NCI-H1048 (cell line): ENCODE measurements around the gene PNPLA7.
"Not testable (repeated sequence)": the region's sequence is repeated elsewhere in the genome, so short reads cannot be mapped to it uniquely, and the experiment has no call there.

Source experiments
- DNase-seq: peaks from one replicate; lab custom pipeline; 2025; lab: John Stamatoyannopoulos, UW

Gene PNPLA7

DNA sequence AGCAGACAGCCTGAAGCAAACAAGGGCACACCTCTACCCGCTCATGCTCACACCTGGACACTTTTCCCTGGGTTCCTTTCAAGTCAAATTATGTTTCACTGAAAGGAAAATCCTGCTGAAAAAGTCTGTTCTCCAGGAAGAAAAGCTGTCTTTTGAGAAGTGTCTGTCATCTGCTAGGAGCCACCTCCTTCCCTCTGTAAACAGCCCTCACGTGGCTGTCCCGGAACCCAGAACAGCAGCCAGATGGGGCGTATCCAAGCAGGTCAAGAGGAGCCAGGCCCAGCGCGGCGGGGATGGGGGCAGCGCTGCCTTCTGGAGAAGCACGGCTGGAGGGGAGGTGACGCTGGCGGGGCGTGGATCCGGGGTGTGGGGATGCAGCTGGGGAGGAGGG is at the start of gene PNPLA7:
TSS of gene PNPLA7 (minus strand) at position 172 of the 391 bp plus-strand sequence. CDS start 205 bp downstream, outside the sequence.
- no peak for DNase-seq

DNA sequence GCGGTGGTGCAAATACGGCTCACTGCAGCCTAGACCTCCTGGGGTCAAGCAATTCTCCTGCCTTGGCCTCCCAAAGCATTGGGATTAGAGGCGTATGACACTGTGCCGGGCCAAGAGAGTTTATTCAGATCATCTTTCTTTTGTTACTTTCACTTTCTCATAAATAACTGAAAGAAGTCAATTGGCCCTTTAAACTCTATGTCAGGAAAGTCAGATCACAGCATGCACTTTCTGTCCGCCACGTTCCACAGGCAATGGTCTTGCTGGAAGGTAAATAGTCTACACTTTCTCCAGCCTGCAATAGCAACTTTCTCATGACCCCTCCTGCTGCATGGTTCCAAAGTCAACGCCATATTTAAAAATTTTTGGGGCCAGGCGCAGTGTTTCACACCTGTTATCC is 48.7 kb upstream of the PNPLA7 start:
- DNase-seq: no peak

DNA sequence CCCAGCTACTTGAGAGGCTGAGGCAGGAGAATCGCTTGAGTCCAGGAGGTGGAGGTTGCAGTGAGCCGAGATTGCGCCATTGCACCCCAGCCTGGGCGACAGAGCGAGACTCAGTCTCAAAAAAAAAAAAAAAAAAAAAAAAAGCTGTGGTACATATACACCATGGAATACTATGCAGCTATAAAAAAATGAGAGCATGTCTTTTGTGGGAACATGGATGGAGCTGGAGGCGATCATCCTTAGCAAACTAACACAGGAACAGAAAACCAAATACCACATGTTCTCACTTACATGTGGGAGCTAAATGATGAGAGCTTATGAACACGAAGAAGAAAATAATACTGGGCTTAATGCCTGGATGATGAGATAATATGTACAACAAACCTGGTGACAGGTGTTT is 46.4 kb upstream of the PNPLA7 start:
- not testable (repeated sequence) for DNase-seq

DNA sequence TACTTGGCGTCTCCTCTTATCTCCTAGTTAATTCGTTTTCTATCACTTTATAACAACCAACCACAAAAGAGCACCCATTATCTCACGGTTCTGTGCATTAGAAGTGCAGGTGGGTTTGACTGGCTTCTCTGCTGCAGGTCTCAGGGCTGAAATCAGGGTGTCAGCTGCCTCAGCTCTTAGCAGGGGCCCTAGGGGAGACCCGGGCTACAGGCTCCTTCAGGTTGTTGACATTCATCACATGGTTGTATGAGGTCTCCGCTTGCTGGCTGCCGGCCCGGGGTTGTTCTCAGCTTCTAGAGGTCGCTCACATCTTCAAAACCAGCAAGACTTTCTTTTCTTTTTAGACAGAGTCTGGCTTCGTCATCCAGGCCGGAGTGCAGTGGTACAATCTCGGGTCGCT is 43.0 kb upstream of the PNPLA7 start:
- no peak for DNase-seq

DNA sequence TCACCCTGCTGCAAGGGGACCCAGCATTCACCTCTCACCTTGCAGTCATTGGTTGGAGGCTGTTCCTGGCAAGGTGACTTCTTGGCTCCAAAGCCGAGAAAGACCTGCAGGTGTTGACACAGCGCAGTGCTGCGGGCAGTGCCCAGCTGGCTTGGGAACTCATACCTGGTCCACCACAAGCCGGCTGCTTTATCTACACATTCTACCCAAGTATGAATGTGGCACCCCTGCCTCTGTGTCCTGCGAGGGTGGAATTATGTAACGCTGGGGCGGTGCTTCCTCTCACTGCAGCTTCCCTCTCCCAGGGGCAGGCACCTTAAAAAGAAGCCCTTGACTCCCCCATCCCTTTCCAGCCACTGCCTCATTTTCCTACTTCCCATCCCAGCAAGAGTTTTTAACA is 42.6 kb upstream of the PNPLA7 start:
- no peak for DNase-seq

DNA sequence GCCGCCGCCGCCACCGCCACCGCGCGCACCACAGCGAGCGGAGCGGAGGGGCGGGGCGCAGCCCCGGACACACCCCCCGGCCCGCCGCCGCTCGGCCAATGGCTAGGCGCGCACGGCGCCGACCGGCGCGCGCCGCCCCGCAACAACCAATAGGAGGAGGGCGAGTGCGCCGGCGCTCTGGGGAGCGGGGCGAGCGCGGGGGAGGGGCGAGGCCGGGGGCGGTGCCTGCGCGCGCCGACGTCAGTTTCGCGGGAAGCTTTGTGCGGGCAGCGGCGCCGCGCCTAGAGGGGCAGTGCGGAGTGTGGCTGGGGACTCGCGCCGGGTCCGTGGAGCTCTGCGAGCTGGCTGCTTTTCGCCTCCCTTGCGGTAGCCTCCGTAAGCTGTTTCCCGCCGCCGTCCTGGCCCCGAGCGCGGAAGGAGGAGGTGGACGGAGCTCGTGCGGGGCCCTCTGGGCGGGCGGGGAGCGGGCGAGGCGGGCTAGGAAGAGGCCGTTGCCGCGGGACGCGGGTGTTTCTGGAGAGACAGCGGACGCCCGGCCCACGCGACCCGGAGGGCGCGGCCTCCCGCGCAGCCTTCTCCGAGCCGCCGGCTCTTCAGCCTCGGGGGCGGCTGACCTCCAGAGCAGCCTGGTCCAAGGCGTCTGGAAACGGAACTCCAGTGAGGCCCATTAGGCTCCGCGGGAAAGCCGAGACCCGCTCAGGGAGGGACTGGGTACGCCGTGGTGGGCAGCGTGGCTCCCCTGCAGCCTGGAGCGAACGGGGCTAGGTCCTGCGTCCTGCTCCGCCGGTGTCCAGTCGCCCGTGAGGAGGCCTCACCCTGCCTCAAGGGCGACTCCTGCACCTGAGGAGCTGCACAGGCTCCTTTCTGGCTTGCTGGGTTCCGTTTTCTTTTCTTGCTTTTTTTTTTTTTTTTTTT is 40.5 kb upstream of the PNPLA7 start, which contains the start of gene ZMYND19:
TSS of gene ZMYND19 (minus strand) at position 44 of the 915 bp plus-strand sequence. CDS start 249 bp downstream, outside the sequence.
- peak; percentile 77 for DNase-seq

DNA sequence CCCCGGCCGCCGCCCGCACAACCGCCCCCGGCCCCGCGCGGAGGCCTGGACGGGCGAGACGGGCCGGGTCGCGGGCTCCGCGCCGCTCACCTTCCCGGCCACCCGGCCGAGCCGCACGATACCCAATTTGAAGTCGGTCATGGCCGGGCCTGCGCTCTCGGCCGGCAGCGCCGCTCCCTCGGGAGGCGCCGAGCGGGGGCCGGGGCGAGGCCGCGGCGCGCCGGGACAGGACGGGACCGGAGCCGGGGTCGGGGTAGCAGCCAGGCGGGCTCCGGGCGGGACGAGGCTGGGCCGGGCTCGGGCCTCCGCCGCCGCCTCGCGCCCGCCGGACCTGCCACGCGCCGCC is 39.9 kb upstream of the PNPLA7 start:
- DNase-seq: no peak

DNA sequence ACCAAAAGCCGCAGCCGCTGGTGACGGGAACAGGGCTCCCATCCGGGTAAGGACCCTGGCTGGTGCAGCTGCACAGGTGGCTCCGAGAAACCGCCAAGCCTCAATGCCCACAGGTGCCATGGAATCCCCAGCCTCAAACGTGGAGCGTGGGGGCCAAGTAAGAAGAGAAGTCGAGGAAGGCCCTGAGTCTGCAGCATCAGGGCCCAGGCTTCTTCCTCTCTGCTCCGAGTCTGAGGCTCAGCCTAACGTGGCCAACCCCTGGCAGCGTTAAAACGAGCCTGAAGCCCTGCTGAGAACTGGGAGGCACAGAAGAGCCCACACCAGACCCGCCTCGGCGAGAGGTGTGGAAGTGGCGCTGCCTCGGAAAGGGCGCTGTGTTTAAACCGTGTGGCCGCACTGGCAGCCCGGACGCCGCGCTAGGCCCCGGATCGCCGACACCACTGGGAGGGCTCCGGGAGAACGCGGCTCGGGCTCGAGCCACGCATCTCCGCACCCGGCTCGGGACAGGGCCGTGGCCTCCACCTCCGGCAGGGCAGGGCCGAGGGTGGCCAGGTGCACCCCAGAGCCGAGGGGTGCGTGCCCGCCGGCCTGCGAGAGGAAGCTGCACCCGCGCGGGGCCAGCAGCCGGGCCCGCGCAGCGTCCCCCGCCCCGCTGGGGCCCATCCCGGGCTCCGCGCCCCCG is 39.4 kb upstream of the PNPLA7 start:
- DNase-seq: no peak

DNA sequence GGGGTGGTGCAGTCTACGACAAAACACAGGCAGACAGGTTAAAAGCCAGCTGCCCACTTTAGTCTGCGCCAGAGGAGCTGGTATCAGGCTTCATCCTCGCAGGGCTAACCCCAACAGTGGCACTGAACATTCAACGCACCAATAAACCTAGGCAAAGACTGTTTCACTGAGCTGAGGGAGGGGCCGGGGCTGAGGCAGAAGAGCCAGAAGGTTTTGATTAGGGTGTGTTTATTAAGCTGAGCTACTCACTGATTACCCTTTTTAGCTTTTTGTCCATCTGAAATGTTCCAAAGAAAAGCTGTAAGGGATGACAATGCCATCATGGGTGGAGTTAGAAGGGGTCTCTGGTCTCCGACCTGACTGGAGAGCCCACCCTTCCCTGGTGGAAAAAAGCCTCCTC is 38.7 kb upstream of the PNPLA7 start:
- no peak for DNase-seq

DNA sequence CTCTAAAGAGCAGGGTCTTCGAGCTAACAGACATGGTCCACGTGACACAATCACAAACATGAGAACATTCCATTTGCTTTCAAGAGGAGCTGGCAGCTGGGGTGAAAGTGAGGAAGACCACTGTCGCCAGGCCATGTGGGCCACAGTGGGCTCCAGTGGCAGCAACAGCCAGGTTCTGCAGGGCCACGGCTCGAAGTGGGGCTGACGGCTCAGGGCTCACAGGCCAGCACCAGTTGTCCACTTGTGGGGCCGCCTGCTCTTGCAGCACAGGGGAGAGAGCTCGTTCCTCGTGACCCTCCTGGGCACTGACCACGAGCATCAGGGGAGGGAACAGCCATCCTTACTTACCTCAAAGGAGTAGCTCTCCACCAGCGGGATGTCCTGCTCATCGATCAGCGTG is 38.1 kb upstream of the PNPLA7 start:
- DNase-seq: no peak

DNA sequence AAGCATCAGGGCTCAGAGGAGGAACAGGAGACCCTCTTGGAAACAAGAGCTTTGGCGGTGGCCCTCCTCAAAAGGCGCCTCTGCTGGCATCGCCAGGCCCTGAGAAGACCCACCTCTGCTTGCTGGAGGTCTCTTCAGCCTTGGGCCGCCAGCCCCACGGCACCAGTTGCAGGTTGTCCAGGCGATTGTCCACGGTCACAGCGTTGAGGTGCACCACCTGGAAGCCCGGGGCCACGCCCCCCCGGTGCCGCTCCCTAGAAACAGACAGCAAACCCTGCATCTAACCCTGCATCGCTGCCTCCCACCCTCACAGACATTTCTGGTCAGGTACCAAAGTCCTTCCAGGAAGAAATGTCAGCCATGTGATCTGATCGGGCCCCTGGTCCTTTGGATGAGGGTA is 36.7 kb upstream of the PNPLA7 start:
- DNase-seq: no peak

DNA sequence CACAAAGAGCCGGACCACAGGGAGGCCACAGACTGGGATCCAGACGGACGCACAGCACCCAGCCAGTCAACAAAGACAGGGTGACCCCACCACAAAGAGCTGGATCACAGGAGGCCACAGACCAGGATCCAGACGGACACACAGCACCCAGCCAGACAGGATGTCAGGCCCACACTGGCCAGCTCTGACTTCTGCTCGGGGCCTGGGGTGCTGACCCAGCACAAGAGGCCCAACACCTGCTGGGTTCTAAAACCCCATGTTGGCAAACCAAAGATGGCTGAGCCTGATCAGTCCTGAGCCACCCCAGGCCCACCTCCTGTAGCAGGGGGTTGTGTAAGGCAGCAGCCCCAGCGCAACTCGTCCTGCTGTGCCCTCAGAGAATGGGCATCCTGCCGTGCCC is 33.8 kb upstream of the PNPLA7 start:
- no peak for DNase-seq

DNA sequence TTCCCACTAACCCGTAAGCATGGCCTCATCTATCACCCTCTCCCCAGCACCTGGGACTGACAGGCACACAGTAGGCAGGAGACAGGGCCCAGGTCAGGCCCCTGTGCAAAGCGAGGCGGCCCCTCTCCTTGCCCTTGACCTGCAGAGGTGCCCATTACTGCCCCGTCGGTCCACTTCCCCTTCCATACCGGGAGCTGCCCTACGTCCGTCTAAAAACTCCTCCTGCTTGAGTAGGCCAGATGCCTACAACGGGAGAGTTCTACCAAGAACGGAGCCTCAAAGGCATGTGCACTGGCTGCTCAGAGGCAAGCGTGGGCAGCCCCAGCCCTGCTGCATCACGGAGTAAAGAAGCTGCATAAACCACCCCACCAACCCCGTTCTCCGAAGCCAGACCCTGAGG is 33.1 kb upstream of the PNPLA7 start:
- no peak for DNase-seq

DNA sequence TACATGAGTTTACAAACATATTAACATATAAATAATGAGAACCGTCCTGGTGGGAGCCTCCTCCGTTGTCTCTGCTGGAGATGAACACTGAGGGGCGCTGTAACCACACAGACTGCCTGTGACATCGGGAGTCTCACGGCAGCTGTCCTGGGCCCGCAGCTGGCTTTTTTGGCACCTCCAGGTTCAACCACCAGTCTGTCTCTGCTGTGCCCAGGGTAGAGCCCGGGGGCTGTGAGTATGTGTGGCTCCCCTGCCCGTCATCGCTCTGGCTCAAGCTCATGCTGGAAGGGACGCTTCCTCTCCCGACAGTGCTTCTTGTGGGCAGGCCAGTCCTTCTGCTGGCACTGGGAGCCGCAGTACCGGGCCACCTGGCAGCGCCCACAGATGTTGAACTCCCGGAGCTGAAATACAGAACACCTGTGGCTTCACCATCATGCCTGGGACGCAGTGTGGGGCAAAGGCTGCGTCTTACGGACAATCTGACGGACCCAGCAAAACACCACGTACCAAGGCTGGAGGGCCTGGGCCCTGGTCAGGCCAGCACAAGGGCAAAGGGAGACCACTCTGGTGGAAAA is 32.2 kb upstream of the PNPLA7 start:
- DNase-seq: no peak

DNA sequence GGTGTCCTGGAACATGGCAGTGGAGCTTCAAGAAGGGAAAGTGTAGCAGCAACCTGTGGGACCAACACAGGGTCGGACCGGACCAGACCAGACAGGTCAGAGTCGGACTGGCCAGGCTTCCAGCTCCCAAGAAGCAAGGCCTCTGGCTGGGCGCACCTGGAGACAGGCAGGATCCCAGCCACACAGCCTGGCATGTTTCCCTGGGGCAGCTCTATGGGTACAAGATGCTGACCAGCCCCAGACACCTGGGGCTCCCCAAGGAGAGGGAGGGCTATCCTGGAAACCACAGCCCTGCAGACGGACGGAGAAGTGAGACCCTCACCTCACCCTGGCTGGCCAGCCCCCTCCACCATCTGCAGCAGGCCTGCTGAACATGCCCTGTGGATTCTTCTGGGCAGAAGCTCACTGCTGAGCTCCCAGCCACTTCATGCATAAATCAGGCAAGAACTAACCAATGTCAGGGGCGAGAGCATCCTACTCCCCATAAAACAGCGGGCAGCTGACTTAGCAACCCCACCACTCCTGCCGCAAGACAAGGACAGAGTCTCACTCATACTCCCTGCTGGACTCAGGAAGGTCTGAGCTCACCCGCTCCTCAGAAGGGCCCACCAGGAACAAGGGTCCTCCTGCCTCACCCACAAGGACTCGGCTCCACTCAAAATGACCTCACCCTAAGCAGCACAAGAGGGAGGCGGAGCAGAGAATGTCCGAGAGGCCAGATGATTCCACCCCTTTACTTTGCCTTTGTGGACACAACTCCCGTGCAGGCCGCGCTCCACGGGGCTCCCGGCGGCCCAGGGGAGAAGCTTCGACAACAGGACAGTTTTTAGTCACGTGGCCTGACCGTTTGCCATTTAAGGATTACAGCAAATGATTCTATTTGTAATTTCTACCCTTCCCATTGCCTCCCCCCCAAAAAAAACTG is 31.4 kb upstream of the PNPLA7 start:
- DNase-seq: no peak

DNA sequence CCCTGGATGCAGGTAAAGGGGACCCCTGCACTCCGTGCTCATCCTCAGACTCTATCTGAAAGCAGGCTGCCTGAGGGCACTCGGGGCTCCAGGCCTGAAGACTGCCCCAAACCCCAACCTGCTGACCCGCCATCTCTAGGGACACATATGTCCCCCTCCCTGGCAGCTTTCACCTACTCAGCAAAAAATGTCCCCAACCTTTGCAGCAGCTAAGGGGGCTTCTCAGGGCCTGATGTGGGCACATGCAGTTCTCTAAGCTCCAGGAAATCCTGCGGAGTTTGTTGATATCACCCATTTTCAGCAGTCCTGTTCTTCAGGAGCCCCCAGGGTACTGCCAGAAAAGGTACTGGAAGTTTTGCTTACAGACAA is 30.7 kb upstream of the PNPLA7 start:
- no peak for DNase-seq

DNA sequence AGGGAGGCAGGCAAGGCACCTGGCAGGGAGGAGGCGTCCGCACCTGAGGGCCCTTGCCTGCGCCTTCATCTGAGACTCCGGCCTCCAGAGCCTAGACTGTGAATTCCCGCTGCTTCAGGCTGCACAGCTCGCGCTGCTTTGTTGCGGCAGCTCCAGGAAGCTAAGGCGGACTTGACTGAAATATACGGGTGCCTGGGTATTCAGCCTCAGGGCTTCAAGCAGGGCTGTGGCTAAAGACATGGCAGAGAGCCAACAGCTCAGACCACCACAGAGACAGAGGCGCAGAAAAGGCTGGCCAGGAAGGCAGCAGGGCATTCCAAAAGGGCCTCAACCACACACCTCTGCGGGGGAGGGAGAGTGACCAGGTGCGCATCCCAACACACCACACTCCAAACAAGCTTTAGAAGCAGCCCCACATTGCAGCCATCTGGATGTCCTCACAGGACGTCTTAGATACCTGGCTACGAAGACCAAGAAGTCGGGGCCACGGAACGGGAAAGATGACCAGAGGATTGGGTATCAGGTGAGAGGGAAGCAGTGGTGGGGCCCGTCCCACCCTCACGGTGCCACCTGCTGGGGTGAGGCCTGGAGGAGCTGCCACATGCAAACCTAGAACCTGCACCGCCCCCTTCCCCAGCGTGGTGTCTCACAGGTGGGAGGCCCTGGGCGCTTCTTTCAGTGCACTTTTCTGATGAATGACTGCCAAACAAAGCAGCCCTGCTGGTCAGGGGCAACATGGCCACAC is 30.2 kb upstream of the PNPLA7 start:
- no peak for DNase-seq

DNA sequence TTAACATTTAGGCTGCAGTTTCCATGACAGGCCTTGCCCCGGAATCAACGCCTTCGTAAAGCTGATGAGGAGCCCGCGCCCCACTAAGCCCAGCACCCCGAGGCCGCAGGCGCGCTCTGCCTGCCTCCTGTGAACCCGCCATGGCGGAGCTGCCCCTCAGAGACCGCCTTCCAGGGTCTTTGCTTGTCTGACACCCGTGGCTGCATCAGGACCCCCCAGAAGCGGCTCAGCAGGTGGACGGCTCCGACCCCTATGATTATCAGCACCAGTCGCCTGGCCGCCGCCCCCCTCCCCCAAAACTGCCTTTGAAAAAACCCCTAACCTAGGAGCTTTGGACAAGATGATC is 29.0 kb upstream of the PNPLA7 start:
- DNase-seq: no peak

DNA sequence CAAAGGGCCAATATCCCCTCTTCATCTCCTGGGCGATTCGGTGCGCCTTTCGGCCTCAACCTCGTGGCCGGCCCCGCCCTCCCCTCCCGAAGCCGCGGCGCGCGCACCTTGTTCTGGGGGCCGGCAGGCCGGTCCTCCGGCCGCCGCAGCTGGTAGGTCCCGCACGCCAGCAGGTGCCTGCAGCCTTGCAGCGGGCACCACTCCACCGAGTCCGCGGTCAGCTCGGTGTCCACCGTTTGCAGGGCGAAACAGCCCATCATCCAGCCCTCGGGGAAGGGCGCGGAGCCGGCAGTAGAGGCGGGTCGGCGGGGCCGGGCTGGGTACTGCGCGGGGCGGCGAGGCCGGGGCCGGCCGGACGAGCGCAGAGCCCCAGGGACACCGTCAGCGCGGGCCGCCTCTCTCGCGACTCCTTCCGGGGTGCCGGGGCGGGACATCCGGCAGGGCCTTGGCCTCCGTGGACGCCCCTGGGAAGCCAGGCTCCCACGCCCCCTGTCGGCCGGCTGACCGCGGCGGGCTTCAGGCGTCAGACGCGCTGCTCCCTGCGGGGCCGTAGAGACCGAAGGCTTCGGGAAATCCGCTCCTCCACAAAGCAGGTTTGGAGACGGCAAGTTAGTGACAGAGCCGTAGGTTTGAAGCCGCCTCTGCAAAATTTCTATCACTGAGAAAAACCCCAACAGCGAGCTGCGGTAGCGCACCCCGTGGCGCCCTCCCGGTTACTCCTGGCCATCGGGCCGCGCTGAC is 28.5 kb upstream of the PNPLA7 start, which contains the start of gene DPH7:
TSS of gene DPH7 (minus strand) at position 408 of the 741 bp plus-strand sequence. CDS start at position 260, 148 bp downstream.
- peak; percentile 78 for DNase-seq

DNA sequence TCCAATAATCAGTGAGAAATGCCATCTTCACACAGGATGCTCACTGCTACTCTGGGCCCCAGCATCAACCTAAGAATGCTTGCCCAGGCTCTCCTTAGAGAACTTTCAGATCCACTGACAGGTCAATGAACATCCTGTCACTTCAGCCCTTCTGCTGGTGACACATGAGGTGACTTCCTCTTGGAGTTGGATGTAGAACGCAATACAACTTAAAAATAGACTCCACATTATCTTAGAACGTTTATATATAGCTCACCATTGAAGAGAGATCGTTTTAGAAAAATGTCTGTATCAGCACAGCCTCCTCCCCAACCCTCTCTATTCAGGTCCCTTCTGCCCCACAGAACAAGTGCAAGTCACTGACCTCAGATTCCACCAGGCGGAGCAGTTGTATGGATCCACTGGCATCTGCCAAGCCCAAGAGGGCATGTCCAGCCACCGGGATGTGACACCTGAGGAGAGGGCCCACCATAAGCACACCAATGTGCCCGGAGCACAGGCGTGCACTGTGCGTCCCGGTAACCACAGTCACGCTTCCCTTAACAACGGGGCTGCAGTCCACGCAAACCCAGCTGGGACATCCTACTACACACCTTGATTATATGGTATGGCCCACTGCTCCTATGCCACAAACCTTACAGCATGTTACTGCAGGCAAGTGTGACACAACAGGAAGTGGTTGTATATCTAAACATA is 25.7 kb upstream of the PNPLA7 start:
- DNase-seq: no peak
